SK-N-SH treated with all-trans-retinoic acid at 6 μM for 48 hours (cell line): ENCODE measurements around the gene NYAP1.

Experiments used
- ATAC-seq: fragments of 200-7000 bp; cut with Tn5 transposase; 3 replicates; pipeline ENCODE4 v1.9.1; 2020; ENCODE audit warnings: mild to moderate bottlenecking, moderate library complexity
- ARNTL ChIP-seq: fragments of 450-650 bp; formaldehyde crosslinking; IDR thresholded peaks from 2 replicates; pipeline ENCODE4 v1.5.0; 2020; ENCODE audit warnings: low read depth, mild to moderate bottlenecking, moderate library complexity, borderline replicate concordance
- BACH2 ChIP-seq: fragments of 250-450 bp; sonication (Bioruptor Pico); IDR thresholded peaks from 2 replicates; pipeline ENCODE4 v1.9.0; 2021; ENCODE audit warnings: mild to moderate bottlenecking, borderline replicate concordance
- CREB5 ChIP-seq: fragments of 250-450 bp; sonication (Bioruptor Pico); IDR thresholded peaks from 2 replicates; pipeline ENCODE4 v1.5.1; 2020; ENCODE audit warnings: low read depth, mild to moderate bottlenecking, moderate library complexity
- CSDC2 ChIP-seq: fragments of 250-450 bp; sonication (Bioruptor Pico); IDR thresholded peaks from 2 replicates; pipeline ENCODE4 v1.5.0; 2020; ENCODE audit warnings: mild to moderate bottlenecking, moderate library complexity
- CSRNP3 ChIP-seq: fragments of 250-450 bp; sonication (Bioruptor Pico); IDR thresholded peaks from 2 replicates; pipeline ENCODE4 v1.5.1; 2021; ENCODE audit warnings: mild to moderate bottlenecking, moderate library complexity
- ESRRG ChIP-seq: fragments of 250-450 bp; sonication (Bioruptor Pico); IDR thresholded peaks from 2 replicates; pipeline ENCODE4 v1.6.1; 2021; ENCODE audit warnings: mild to moderate bottlenecking
- GLIS3 ChIP-seq: fragments of 250-450 bp; sonication (Bioruptor Pico); IDR thresholded peaks from 2 replicates; pipeline ENCODE4 v1.5.0; 2020; ENCODE audit warnings: mild to moderate bottlenecking, moderate library complexity
- ISL1 ChIP-seq: fragments of 250-450 bp; sonication (Bioruptor Pico); IDR thresholded peaks from 2 replicates; pipeline ENCODE4 v2.1.2; 2022; ENCODE audit warnings: mild to moderate bottlenecking, moderate library complexity
- OSR1 ChIP-seq: fragments of 250-450 bp; sonication (Bioruptor Pico); IDR thresholded peaks from 2 replicates; pipeline ENCODE4 v1.8.0; 2022; ENCODE audit warnings: moderate library complexity, mild to moderate bottlenecking, inconsistent platforms
- PATZ1 ChIP-seq: fragments of 250-450 bp; sonication (Bioruptor Pico); IDR thresholded peaks from 2 replicates; pipeline ENCODE4 v1.8.0; 2020; ENCODE audit warnings: mild to moderate bottlenecking, moderate library complexity, borderline replicate concordance
- POU6F1 ChIP-seq: fragments of 250-450 bp; sonication (Bioruptor Pico); IDR thresholded peaks from 2 replicates; pipeline ENCODE4 v1.8.0; 2021; ENCODE audit warnings: low read depth, mild to moderate bottlenecking, moderate library complexity, borderline replicate concordance
- PPARA ChIP-seq: fragments of 250-450 bp; sonication (Bioruptor Pico); IDR thresholded peaks from 2 replicates; pipeline ENCODE4 v1.5.0; 2020; ENCODE audit warnings: mild to moderate bottlenecking, borderline replicate concordance
- RARB ChIP-seq: fragments of 250-450 bp; sonication (Bioruptor Pico); IDR thresholded peaks from 2 replicates; pipeline ENCODE4 v1.8.0; 2021; ENCODE audit warnings: mild to moderate bottlenecking, moderate library complexity
- TOX ChIP-seq: fragments of 250-450 bp; sonication (Bioruptor Pico); IDR thresholded peaks from 2 replicates; pipeline ENCODE4 v1.8.0; 2021; ENCODE audit warnings: mild to moderate bottlenecking, moderate library complexity, borderline replicate concordance
- TSHZ2 ChIP-seq: fragments of 250-450 bp; sonication (Bioruptor Pico); IDR thresholded peaks from 2 replicates; pipeline ENCODE4 v1.5.0; 2020; ENCODE audit warnings: mild to moderate bottlenecking, moderate library complexity
- ZC3H10 ChIP-seq: fragments of 250-450 bp; sonication (Bioruptor Pico); IDR thresholded peaks from 2 replicates; pipeline ENCODE4 v1.5.1; 2021; ENCODE audit warnings: mild to moderate bottlenecking, moderate library complexity
- ZFP3 ChIP-seq: fragments of 250-450 bp; sonication (Bioruptor Pico); IDR thresholded peaks from 2 replicates; pipeline ENCODE4 v1.5.0; 2020; ENCODE audit warnings: mild to moderate bottlenecking, moderate library complexity
- ZFP30 ChIP-seq: fragments of 450-650 bp; formaldehyde crosslinking; IDR thresholded peaks from 2 replicates; pipeline ENCODE4 v1.5.0; 2022; ENCODE audit warnings: mild to moderate bottlenecking, moderate library complexity
- ZNF565 ChIP-seq: fragments of 450-650 bp; formaldehyde crosslinking; conservative IDR thresholded peaks from 2 replicates; pipeline ENCODE4 v1.5.0; 2020; ENCODE audit warnings: low read depth, mild to moderate bottlenecking, moderate library complexity
- ZNF70 ChIP-seq: fragments of 450-650 bp; formaldehyde crosslinking; IDR thresholded peaks from 2 replicates; pipeline ENCODE4 v1.5.0; 2020; ENCODE audit warnings: mild to moderate bottlenecking, moderate library complexity
- ZNF8 ChIP-seq: fragments of 450-650 bp; formaldehyde crosslinking; IDR thresholded peaks from 2 replicates; pipeline ENCODE4 v1.5.0; 2020; ENCODE audit warnings: mild to moderate bottlenecking, moderate library complexity

NYAP1 gene

GRCh38 chr7:100455206-100455605 is 28.5 kb upstream of the NYAP1 start:
- no peak for ATAC-seq
- TF ChIP-seq ISL1 (CRISPR knock-in tag): no peak
- no peak for TF ChIP-seq ZNF70 (CRISPR knock-in tag)
- TF ChIP-seq CSDC2 (CRISPR knock-in tag): no peak
- no peak for TF ChIP-seq BACH2
- TF ChIP-seq PATZ1: no peak
- TF ChIP-seq RARB: no peak
- TF ChIP-seq ZFP3 (CRISPR knock-in tag): no peak
- TF ChIP-seq ARNTL (CRISPR knock-in tag): no peak
- TF ChIP-seq PPARA (CRISPR knock-in tag): no peak
- no peak for TF ChIP-seq ESRRG (CRISPR knock-in tag)
- no peak for TF ChIP-seq ZNF565 (CRISPR knock-in tag)
- no peak for TF ChIP-seq ZNF8 (CRISPR knock-in tag)
- TF ChIP-seq ZFP30 (CRISPR knock-in tag): no peak
- TF ChIP-seq, all 23 proteins: peak for 0

GRCh38 chr7:100456562-100456961 is 27.2 kb upstream of the NYAP1 start:
- ATAC-seq: no peak
- no peak for TF ChIP-seq ZFP3 (CRISPR knock-in tag)

- TF ChIP-seq CSDC2 (CRISPR knock-in tag): no peak
- no peak for TF ChIP-seq TSHZ2
- TF ChIP-seq ISL1 (CRISPR knock-in tag): no peak
- no peak for TF ChIP-seq ZFP3 (CRISPR knock-in tag)
- no peak for TF ChIP-seq ZNF70 (CRISPR knock-in tag)
- no peak for TF ChIP-seq ZC3H10 (CRISPR knock-in tag)
- TF ChIP-seq GLIS3 (CRISPR knock-in tag): no peak
- no peak for TF ChIP-seq ZNF8 (CRISPR knock-in tag)
- TF ChIP-seq PATZ1: no peak
- TF ChIP-seq ZNF565 (CRISPR knock-in tag): no peak
- no peak for TF ChIP-seq BACH2
- no peak for TF ChIP-seq CREB5 (CRISPR knock-in tag)
- TF ChIP-seq ARNTL (CRISPR knock-in tag): no peak
- no peak for TF ChIP-seq CSRNP3 (CRISPR knock-in tag)
- no peak for TF ChIP-seq TOX (CRISPR knock-in tag)
- TF ChIP-seq POU6F1 (CRISPR knock-in tag): no peak
- no peak for TF ChIP-seq ESRRG (CRISPR knock-in tag)
- TF ChIP-seq OSR1 (CRISPR knock-in tag): no peak
- no peak for TF ChIP-seq PPARA (CRISPR knock-in tag)
- no peak for ATAC-seq
These were observed 26.7 kb upstream of the NYAP1 start for GRCh38 chr7:100457033-100457432.
